WI38 (cell line): ENCODE measurements around the gene TSTD2.
"Not testable (repeated sequence)": the region's sequence is repeated elsewhere in the genome, so short reads cannot be mapped to it uniquely, and the experiment has no call there.

Experiments used
- H3K4me3 ChIP-seq: 2 replicates; pipeline ENCODE4 v1.5.1; 2011; ENCODE audit warnings: low read depth, mild to moderate bottlenecking, control low read depth, low read length
- CTCF ChIP-seq: IDR thresholded peaks from 2 replicates; pipeline ENCODE4 v1.5.1; 2012; ENCODE audit warnings: low read depth, mild to moderate bottlenecking, control low read depth, low read length

TSTD2 gene

GRCh38 chr9:97579914-97580313, 53.3 kb downstream of the TSTD2 start:
- no peak for TF ChIP-seq CTCF
- no peak overlapping the region for H3K4me3 ChIP-seq

- no peak for TF ChIP-seq CTCF
These were observed 54.3 kb downstream of the TSTD2 start for GRCh38 chr9:97578846-97579245.

GRCh38 chr9:97577051-97577450, 56.1 kb downstream of the TSTD2 start:
- TF ChIP-seq CTCF: no peak
- H3K4me3 ChIP-seq: no peak overlapping the region

More at GRCh38 chr9:97578846-97579245, 54.3 kb downstream of the TSTD2 start:
- no peak overlapping the region for H3K4me3 ChIP-seq

- no peak overlapping the region for H3K4me3 ChIP-seq
- TF ChIP-seq CTCF: no peak
These were observed 57.4 kb downstream of the TSTD2 start for GRCh38 chr9:97575673-97576200.

- not testable (repeated sequence) for H3K4me3 ChIP-seq
These were observed 58.1 kb downstream of the TSTD2 start for GRCh38 chr9:97574921-97575672.

GRCh38 chr9:97574101-97574571, 59.0 kb downstream of the TSTD2 start:
- not testable (repeated sequence) for H3K4me3 ChIP-seq

GRCh38 chr9:97573482-97574073, 59.6 kb downstream of the TSTD2 start:
- no peak overlapping the region for H3K4me3 ChIP-seq
- TF ChIP-seq CTCF: no peak

GRCh38 chr9:97572892-97573365, 60.2 kb downstream of the TSTD2 start:
- H3K4me3 ChIP-seq: no peak overlapping the region
- no peak for TF ChIP-seq CTCF
